GOT3 (cell line): Measurements from ENCODE around the gene CD300C.
"Not testable (repeated sequence)": the region's sequence is repeated elsewhere in the genome, so short reads cannot be mapped to it uniquely, and the experiment has no call there.

Experiments
- DNase-seq: peaks from one replicate; lab custom pipeline; 2025; ENCODE audit warnings: mixed read lengths; lab: John Stamatoyannopoulos, UW

CD300C gene

DNA sequence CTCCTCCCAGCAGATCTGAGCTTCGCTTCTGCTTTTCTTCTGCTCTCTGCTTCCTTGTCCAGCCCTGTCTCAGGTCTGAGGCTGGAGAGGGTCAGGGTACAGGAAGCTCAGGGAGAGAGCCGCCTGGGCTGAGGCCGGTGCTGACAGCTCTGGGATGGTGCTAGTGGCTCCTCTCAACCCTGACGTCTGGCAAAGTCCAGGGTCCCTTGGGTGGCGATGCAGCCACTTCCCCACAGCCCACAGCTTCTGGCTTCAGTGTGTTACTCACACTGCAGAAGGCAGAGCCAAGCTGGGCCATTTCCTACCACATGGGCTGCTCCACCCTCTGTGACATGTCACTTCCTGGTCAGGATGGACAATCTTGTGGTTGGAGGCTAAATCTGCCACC lies at the start of gene CD300C:
Gene CD300C, minus strand, starts transcription at position 273 of the 388 bp plus-strand sequence. CDS start 333 bp downstream, outside the sequence.
- no peak for DNase-seq

DNA sequence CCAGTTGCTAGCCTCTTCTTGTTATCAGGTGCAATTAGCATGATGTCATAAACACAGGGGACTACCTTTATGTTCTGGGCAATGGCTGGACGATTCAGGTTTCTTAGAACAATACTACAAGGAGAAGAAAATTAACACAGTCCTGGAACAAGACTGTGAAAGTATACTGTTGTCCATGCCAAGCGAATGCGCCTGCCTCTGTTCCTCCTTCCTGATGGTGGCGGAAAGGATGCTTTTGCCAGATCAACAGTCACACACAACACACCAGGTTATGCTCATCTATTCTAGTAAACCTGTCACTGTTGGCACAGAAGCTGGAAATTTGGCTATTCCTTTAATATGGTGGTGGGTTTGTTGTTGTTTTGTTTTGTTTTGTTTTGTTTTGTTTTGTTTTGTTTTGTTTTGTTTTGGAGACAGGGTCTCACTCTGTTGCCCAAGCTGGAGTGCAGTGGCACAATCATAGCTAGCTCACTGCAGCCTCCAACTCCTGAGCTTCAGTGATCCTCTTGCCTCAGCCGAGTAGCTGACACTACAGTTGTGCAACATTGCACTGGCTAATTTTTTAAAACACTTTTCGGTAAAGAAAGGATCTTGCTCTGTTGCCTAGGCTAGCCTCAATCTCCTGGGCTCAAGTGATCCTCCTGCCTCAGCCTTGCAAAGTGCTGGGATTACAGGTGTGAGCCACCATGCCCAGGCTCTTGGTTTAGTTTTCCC lies 49.3 kb upstream of the CD300C start:
- DNase-seq = no peak

DNA sequence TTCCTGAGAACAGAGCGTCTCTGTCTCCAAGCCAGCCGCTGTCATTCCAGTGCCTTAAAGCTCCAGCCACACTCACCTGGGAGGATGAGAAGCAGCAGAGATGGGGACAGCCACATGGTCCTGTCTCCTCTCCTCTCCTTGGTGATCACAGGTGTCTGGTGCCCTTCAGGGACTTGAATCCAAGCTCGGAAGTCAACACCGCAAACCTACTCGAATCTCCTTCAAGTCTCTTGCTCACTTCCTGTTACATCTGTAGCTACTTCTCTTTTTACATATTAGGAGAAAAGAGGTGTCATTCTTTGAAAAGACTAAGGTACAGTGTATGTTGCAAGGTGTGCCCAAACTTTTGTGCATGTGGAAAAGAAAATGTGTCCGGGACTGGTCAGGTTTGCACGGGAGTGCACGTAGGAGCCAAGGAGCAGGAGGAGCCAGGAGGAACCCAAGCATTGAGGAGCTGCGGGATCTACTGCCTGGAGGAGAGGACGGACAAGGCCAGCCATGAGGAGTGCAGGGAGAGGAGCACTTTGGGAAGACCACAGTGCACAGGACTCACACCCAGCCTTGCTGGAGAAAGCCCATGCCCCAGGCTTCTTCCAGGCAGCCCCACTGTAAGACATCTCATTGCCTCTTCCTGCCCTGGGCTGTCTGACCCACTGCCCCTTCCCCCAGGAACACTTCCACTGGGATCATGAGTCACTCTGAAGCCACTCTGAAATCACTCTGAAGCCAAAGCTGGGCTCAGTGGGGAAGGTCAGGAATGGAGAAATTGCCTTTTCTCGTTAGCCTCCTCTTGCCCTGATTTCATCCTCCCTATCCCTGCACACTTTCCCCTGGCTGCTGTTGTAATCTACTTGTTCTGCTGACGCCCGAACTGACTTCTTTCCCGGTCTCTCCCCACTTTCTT lies 46.4 kb upstream of the CD300C start, which contains the start of gene CD300LD:
Gene CD300LD, minus strand, starts transcription at position 197 of the 904 bp plus-strand sequence. Its CDS starts 81 bp downstream, at position 116.
- DNase-seq = no peak

DNA sequence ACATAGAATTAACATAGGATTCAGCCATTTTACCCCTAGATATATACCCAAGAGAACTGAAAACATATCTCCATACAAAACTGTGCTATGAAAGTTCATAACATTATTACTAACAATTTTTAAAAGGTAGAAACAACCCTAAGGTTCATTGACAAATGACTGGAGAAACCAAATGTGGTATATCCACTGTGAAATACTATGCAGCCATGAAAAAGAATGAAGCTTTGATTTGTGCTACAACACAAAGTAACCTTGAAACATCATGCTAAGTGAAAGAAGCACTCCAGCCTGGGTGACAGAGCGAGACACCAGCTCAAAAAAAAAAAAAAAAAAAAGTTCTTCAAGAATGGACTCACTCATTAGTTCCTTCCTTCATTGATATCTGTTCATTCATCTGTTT lies 45.6 kb upstream of the CD300C start:
- DNase-seq = no peak

DNA sequence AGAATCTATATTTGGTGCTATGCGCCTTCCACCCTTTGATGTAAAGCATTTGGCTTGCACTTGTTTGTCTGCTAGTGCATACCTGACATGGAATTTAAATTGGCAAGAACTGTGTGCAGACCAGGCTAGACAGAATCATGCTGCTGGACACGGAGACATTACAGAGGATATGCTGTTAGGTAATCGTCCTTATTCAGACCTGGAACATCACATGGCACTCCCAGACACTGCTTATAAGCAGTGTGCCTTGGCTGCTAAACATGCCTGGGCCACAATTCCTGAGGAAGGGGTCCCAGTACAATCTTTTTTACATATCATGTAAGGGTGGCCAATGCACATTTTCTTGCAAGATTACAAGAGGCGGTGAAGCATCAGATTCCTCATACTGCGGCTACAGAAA lies 39.8 kb upstream of the CD300C start:
- no peak for DNase-seq

DNA sequence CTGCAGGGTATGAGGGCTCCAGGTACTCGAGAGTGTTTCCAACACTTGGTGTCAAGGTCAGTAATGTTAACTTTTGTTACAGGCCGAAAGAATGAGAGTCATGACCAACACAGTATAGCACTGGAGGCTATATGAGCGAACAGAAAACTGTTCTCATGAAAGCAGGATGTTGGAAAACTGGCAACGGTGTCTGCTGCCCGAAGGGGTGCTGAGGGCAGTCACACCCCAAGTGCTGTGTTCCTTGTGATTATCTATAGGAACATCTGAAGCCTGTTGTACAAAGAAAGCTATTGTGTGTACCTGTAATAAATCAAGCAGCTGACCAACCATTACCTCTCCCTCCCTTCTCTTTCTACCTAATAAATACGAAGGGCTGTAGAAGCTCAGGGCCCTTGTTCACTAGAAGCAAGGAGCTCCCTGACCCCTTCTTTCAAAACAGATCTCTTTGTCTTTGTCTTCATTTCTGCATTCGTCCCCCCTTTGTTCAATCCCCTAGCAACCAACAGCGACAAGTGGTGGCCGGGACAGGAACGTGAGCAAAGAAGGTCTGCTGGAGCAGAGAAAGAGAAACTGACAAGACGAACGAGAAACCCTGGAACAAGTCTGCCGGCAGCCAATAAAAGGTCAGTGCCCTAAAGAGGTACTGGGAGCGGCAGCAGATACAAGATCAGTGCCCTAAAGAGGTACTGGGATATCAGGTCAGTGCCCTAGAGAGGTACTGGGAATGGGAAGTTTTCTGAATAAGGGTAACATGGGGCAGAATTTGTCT lies 38.6 kb upstream of the CD300C start:
- no peak for DNase-seq

DNA sequence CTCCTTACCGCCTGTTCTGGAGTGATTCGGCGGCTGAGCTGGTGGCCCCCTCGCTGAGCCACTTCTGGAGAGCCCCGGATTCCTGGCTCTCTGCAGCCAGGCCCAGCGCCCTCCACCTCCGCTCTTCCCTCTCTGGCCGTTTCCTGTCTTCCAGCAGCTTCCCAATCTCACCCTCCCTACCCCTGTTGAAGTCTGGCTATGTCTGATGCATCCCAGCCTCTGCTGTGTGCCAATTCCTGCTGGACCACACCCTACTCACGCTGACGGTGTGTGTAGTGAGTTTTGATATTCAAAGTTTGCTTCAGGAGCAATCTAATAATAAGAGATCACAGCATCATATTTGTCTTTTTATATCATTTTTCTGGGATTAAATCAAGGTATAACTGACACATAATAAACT lies 36.7 kb upstream of the CD300C start:
- DNase-seq = no peak

DNA sequence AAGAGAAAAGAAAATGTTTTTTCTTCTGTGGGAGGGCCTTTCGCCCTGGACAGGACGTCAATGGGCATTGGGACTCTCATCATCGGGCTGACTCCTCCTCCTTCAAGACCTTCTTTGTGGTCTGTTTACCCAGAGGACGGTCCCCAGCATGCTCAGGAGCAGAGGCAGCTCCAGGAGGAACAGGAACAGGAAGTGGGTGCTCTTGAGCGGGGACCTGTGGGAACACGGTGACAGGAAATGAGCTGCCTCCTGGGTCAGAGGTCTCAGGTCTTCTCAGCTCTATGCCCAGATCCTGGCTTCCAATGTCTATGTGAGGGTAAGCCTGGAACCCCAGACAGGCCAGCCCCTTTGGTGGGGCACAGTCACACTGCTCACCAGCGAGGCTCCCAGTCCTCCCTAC lies 34.0 kb upstream of the CD300C start:
- no peak for DNase-seq

DNA sequence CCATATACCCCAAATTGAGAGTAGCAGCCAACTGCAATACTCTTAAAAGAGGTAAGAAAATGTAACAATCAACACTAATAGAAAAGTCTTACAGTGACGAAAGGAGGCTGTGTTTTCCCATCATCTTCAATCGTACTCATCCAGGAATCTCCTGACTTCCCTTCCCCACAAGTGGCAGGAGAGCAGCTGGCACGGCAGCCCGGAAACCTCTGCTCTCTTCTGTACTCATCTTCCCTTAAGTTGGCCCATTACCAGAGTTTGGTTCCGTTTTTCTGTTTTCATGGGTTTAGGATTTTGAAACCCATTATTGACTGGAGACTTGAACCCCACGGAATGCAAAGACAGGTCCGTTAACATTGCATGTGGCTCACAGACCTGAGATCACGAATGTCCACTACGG lies 33.1 kb upstream of the CD300C start:
- DNase-seq = no peak

DNA sequence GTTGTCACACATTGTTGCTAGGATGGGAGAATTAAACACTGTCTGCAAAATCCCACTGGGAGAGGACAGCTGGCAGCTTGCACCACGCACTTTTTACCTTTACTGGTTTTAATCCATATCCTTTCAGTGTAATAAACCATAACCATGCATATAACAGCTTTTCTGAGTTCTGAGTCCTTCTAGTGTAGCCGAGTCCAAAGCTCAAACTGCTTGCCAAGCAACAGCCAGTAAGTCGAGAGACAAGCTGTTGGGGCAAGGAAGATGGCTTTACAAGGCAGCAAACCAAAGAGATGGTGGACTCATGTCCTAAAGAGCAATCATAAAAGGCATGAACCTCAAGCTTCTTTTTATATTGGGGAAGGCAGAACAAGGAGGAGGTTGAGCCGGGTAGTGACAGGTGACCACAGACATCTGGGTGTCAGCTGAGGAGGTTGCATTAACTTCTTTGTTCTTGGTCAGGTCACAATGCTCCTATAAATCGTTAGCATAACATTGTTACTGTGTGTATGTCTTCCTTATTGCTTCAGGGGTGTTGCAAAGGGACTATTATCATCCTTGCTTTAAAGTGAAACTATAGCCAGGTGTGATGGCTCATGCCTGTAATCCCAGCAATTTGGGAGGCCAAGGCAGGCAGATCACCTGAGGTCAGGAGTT lies 28.7 kb upstream of the CD300C start:
- DNase-seq = no peak

DNA sequence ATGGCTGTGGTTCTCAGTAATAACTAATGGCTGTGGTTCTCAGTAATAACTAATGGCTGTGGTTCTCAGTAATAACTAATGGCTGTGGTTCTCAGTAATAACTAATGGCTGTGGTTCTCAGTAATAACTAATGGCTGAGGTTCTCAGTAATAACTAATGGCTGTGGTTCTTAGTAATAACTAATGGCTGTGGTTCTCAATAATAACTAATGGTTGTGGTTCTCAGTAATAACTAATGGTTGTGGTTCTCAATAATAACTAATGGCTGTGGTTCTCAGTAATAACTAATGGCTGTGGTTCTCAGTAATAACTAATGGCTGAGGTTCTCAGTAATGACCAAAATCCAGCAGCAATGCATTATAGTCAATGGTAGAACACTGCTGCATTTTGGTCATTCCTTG lies 27.7 kb upstream of the CD300C start:
- not testable (repeated sequence) for DNase-seq

DNA sequence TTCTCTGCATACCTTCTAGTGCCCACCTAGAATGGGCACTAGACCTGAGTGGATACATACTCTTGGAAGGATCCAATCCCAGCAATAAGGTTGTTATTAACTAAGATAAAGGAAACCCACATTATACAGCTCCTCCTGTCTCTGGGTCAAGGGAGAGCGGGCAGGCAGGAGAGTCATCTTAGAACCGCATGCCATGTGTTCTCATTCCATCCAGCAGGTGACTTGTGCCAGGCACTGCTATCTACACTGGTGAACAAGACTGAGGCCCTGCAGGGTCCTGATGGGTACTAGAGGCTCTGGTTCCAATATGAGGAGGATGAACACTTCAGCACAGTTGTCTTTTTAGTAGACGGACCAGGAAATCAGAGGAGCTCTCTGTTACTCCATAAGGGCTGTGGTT lies 27.3 kb upstream of the CD300C start:
- DNase-seq = no peak

DNA sequence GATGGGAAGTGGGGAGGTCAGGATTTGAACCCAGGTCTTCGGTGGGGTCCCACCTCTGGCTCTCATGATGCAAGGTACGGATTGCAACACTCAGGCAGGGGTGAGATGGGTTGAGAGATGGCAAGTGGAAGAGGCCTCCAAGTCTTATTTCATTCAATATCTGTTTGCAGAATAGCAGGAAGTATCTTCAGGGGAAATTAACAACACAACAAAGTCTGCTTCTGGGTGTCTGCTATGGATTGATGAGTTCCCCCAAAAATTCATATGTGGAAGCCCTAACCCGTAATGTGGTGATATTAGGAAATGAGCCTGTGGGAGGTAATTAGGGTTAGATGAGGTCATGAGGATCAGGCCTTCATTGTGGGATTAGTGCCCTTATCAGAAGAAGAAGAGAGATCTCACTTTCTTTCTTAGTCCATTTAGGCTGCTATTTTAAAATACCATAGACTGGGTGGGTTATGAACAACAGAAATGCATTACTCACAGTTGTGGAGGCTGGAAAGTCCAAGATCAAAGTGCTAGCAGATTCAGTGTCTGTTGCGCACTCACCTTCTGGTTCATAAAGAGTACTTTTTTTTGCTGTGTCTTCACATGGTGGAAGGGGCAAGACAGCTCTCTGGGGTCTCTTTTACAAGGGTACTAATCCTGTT lies 25.8 kb upstream of the CD300C start:
- no peak for DNase-seq

DNA sequence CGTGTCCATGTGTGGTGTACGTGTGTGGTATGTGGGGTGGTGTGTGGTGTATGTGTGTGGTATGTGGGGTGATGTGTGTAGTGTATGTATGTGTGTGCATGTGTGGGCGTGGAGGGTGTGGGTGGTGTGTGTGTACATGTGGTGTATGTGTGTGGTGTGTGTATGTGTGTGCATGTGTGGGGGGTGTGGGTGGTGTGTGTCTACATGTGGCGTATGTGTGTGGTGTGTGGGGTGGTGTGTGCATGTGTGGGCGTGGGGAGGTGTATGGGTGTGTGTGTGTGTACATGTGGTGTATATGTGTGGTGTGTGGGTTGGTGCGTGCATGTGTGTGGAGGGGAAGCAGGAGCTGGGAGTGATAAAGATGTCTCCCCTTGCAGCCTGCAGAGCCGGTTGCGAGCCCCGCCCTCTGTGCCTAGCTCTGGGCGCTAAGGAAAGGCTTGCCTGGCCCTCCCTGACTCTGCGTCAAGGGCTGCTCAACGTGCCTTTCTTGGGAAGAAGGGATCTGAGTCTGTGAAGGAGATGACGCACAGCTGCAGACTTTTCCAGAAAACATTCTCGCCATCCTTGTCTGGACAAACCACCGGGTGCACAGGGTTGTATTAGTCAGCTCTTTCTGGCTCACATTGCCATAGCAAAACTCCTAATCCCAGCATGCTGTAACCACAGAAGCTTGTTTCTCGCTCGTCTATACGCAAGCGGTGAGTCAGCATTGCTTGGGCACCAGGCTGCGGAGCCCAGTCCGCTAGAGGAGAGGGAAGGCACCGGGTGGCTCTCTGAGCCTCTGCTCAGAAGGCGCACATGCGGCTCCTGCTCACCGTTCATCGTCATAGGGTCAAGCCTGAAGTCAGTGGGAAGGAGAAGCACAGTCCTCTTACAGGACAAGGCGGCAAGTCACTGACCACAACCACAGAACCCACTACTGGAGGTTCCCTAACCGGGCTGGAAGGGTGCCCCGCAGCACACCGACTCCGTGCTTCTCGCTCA lies 23.4 kb upstream of the CD300C start:
- peak; percentile 81 for DNase-seq

DNA sequence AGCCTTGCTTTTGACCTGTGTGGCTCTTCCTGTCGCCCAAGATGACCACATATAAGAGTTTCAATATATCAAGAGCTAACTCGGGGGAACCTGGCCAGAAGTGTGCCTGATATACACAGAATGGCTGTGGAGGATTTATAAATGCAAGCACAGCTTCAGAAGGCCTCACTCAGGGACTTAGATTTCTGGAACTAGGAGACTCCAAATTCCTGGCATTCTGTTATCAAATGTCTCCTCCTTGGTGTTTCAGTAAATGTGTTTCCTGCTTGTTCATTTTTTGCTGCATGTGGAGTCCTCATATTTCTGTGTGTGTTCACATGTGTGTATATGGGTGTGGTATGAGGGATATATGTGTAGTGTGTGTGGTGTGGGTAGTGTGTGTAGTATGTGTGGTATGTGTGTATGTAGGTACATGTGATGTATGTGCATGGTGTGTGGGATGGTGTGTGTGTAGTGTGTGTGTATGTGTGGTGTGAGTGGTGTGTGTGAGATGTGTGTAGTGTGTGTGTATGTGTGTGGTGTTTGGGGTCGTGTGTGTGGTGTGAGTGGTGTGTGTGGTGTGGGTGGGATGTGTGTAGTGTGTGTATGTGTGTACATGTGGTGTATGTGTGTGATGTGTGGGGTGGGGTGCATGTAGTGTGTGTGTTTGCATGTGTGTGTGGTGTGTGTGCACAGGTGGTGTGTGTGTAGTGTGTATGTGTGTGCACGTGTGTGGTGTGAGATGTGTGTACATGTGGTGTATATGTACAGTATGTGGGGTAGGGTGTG lies 22.4 kb upstream of the CD300C start:
- no peak for DNase-seq

DNA sequence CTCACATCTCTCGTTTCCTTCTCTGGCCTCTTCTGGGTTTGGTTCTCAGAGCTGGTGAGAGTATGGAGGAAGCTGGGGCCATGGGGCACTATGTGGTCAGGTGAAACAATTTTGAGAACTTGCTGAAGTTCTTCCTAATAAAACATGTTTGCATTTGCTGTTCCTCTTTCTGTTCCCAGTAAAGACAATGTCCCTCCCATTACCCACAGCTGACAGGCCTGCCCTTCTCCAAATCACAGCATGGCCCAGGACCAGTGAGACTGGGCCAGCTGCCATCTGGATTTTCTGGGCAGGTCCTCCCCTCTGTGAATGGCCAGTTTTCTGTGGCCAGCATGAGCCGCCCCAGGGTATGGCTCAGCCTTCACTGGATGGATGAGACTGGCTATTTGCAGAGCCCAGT lies 21.5 kb upstream of the CD300C start, which contains the start of gene CD300H:
Gene CD300H, minus strand, starts transcription at position 113 of the 400 bp plus-strand sequence.
- DNase-seq = no peak

DNA sequence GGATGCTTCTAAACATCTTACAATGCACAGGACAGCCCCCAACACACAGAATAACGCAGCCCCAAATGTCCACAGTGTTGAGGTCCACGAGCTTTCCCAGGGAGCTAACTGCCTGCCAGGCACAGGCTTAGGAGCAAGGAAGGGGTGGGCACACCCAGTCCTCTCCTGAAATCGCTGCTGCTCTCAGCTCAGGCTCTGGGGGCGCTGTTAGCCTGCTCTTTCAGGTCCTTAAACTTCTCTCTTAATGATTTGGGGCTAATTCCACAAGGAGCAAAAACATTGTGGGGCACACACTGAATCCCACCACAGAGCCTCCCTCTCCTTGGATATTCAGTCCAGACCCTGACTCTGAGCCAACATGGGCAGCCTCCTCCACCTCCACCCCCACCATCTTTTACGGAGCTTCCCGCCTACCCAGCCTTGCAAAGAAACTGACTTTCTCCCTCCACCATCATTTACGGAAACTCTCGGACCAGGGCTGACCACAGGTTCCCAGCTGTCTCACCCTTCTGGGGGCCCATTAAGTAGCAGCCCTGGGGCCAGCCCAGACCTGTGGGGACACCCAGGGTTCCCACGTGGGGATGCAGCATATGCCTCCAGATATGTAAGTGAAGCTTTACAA lies 20.3 kb upstream of the CD300C start:
- no peak for DNase-seq

DNA sequence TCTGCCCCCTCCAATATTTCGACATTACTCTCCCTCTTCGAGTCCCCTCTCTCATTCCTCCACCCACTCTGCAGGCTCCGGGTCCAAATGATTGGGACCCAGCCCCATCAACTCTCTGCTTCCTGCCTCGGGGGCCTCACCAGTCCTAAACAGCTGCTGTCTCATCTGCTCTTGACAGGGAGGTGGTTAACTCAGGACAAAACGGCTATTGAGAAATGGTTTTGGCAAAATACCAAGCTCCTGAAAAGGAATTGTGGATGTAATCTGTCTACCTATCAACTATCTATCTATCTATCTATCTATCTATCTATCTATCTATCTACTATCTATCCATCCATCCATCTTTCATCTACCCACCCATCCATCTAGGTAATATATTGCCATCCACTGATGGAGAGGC lies 19.2 kb upstream of the CD300C start:
- DNase-seq = no peak

DNA sequence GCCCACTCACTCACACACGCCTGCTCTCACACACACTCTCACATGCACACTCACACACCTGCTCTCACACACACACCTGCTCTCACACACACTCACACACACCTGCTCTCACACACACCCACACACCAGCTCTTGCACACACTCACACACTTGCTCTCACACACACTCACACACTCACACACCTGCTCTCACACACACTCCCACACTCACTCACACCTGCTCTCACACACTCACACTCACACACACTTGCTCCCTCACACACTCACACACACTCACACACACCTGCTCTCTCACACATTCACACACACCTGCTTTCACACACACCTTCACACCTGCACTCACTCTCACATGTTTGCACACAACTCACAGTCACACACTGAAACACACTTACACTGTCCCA lies 17.4 kb upstream of the CD300C start:
- DNase-seq = no peak
